ENCODE results near the gene PLEKHG4.

The PLEKHG4 gene

DNA sequence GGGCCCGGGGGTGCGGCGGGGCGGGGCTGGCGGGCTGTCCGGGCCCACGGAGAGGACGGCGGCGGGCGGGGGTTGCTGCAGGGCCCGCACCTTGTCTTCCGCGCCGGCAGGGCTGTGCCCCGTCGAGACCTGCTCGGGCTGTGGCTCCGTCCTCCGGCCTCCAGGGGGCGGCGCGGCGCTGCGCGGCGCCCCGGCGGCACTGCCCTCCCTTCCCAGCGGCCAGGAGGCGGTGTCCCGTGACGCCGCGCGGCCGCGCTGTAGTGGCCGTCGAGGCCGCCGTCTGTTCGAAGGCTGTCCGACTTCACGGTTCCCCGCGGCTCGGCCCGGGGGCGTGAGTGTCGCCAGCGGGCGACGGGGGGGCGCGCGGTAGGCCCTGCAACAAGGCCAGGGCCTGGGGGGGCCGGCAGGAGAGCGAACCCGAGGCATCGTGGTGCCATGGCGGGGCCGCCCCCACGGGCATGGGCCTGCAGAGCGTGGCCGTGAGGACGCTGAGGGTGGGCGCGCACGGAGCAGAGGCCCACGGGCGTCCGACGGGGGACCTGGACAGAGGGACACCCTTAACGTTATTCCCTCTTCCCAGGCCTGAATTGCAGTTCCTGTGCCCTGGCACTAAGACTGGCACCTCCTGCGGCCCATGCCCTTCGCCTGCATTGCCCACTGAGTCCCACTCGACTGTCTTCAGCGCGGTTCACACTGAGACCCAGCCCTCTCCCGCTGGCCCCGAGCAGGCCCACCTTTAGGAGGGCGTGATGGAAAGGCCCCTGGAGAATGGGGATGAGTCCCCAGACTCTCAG, at the start of gene PLEKHG4:
PLEKHG4 (plus strand) TSS at position 237 of the 794 bp plus-strand sequence; CDS start at position 750, 513 bp downstream.
- TF ChIP-seq, protein P1, sequence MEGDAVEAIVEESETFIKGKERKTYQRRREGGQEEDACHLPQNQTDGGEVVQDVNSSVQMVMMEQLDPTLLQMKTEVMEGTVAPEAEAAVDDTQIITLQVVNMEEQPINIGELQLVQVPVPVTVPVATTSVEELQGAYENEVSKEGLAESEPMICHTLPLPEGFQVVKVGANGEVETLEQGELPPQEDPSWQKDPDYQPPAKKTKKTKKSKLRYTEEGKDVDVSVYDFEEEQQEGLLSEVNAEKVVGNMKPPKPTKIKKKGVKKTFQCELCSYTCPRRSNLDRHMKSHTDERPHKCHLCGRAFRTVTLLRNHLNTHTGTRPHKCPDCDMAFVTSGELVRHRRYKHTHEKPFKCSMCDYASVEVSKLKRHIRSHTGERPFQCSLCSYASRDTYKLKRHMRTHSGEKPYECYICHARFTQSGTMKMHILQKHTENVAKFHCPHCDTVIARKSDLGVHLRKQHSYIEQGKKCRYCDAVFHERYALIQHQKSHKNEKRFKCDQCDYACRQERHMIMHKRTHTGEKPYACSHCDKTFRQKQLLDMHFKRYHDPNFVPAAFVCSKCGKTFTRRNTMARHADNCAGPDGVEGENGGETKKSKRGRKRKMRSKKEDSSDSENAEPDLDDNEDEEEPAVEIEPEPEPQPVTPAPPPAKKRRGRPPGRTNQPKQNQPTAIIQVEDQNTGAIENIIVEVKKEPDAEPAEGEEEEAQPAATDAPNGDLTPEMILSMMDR (IDR thresholded peaks at IDR 0.05): peak; percentile 45
- peak within 1 kb of the TSS; percentile 52 for H3K4me3 ChIP-seq (ENCODE audit: low read depth, low read length)
- H3K4me2 ChIP-seq (ENCODE audit: low read length): peak within 1 kb of the TSS; percentile 75

DNA sequence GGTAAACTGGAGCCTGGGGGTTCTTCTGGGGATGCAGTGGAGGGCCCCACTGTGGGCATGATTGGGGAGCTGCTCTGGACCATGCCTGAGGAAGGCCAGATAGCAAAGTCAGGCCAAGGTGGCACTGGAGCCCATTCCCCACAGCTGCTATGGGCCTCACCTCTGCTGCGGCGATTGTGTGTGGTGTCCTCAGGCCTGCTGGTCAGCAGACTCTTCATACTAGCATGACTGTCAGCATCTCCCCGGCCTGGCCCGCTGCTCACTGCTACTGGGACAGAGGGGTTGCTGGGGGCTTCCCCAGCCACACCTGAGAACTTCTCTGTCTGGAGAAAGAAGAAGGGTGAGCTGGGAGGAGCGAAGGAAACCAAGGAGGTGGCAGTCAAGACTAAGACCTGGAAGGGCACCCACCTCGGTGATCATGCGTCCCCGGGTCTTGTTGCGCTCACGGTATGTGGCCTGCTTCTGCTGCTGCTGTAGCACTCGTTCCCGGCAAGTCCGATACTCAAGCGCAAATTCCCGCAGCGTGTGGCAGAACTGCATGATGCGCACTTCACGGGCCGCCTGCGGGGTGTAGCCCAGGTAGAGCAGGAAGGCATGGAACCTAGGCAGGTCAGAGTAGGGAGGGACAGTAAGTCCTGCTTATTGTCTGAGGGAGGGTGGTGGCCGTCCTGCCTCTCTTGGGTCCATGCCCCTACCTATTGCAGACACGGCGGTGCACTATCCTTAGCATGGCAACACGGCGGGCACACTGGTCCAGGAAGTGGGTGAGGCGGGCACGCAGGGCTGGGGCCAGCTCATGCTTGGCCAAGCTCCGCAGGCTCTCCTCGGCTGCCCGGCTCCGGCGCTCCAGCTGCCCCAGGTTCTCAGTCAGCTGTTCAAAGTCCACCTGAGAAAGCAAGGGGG, 49.2 kb upstream of the PLEKHG4 start:
- no peak overlapping the region for H3K9ac ChIP-seq
- H3K4me3 ChIP-seq (ENCODE audit: low read depth, low read length): no peak overlapping the region
- H3K79me2 ChIP-seq: peaks cover 8% of the 10 kb centered on the region
- H3K4me1 ChIP-seq: no peaks in the 10 kb centered on the region
- H3K27me3 ChIP-seq (ENCODE audit: control insufficient read depth, insufficient read depth, low read length): no peaks in the 10 kb centered on the region
- no peak overlapping the region for H3K27ac ChIP-seq
- no peaks in the 10 kb centered on the region for H3K9me3 ChIP-seq (ENCODE audit: control insufficient read depth, low read length)
- TF ChIP-seq, protein P1 (IDR thresholded peaks at IDR 0.05): no peak
- H2AFZ ChIP-seq: no peak overlapping the region
- H3K36me3 ChIP-seq (ENCODE audit: control insufficient read depth, insufficient read depth, low read length): no peaks in the 10 kb centered on the region
- no peak overlapping the region for H3K4me2 ChIP-seq (ENCODE audit: low read length)

More for the DNA sequence above, at the start of gene PLEKHG4:
- Histone ChIP-seq H3K9ac (no peak within 1 kb of the TSS), H3K27ac (no peak within 1 kb of the TSS), H2AFZ (peak within 1 kb of the TSS; percentile 73), H3K36me3 (ENCODE audit: control insufficient read depth, insufficient read depth, low read length) (no peaks in the 10 kb centered on the region), H3K9me3 (ENCODE audit: control insufficient read depth, low read length) (no peaks in the 10 kb centered on the region), H3K79me2 (no peaks in the 10 kb centered on the region), H3K27me3 (ENCODE audit: control insufficient read depth, insufficient read depth, low read length) (no peaks in the 10 kb centered on the region), H3K4me1 (peaks cover 4% of the 10 kb centered on the region)

DNA sequence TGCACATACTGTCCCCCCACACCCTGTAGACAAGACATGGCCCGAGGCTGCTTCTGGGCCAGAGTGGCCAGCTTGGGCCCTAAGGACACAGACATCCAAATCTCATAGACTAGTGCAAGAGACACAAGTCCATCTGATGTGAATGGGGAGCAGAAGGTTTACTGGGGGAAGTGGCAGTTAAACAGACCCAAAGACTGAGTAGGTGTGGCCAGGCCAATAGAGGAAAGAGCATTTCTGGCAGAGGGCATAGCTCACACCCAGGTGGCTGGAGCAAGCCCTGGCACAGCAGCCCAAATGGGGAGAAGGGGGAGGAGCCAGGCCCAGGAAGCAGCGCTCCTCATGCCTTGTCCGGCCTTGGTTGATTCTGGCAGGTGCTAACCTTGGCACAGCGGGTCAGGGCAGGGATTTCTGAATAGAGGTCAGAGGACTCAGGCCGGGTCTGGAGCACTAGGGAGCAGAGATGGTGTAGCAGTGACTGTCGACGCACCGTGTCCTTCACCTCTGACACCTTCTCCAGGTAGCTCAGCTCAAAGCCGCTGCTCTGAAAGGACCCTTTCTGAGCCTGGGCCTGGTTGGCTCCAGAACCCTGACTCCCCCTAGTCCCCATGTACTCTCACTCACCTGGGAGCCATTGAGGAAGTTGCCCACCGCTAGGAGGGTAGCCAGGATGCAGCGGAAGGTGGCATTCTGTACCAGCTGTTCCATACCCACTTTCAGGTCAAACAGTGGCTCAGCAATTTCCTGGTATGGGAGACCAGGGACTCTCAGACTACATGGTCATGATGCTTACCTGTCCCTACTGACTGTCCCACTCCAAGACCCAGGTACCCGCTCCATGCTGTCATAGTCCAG, 48.3 kb upstream of the PLEKHG4 start:
- H3K9ac ChIP-seq: no peak overlapping the region
- no peak overlapping the region for H3K4me2 ChIP-seq (ENCODE audit: low read length)
- H3K27me3 ChIP-seq (ENCODE audit: control insufficient read depth, insufficient read depth, low read length): no peaks in the 10 kb centered on the region
- H3K4me1 ChIP-seq: no peaks in the 10 kb centered on the region
- H3K4me3 ChIP-seq (ENCODE audit: low read depth, low read length): no peak overlapping the region
- TF ChIP-seq, protein P1 (IDR thresholded peaks at IDR 0.05): no peak
- no peak overlapping the region for H2AFZ ChIP-seq
- H3K9me3 ChIP-seq (ENCODE audit: control insufficient read depth, low read length): no peaks in the 10 kb centered on the region
- peaks cover 8% of the 10 kb centered on the region for H3K79me2 ChIP-seq
- H3K27ac ChIP-seq: no peak overlapping the region
- no peaks in the 10 kb centered on the region for H3K36me3 ChIP-seq (ENCODE audit: control insufficient read depth, insufficient read depth, low read length)

DNA sequence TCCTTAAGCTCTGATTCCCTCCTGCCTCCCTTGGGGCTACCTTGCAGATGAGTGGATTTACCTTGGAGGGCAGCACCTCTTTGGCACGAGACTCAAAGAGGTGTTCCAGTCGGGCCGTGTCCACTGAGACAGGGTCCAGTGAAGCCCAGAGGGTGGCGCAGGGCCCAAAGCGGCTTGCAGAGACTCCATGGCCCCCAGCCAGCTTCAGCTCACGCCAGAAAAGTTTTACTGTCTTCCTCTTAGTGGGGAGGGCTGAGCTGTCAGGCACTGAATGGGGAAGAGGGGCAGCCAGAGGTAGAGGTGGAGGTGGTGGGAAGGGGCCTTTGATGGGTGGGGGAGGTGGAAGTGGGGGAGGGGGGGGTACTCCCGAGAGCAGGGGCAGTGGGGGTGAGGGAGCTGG, 45.7 kb upstream of the PLEKHG4 start:
- H3K27me3 ChIP-seq (ENCODE audit: control insufficient read depth, insufficient read depth, low read length): no peaks in the 10 kb centered on the region
- no peaks in the 10 kb centered on the region for H3K79me2 ChIP-seq
- no peaks in the 10 kb centered on the region for H3K9me3 ChIP-seq (ENCODE audit: control insufficient read depth, low read length)
- TF ChIP-seq, protein P1 (IDR thresholded peaks at IDR 0.05): no peak
- H3K36me3 ChIP-seq (ENCODE audit: control insufficient read depth, insufficient read depth, low read length): no peaks in the 10 kb centered on the region
- H2AFZ ChIP-seq: no peak overlapping the region
- no peak overlapping the region for H3K9ac ChIP-seq
- no peak overlapping the region for H3K4me2 ChIP-seq (ENCODE audit: low read length)
- H3K27ac ChIP-seq: no peak overlapping the region
- no peak overlapping the region for H3K4me3 ChIP-seq (ENCODE audit: low read depth, low read length)
- no peaks in the 10 kb centered on the region for H3K4me1 ChIP-seq
